K562 treated with DMSO at 1 percent for 4 hours (cell line): Measurements from ENCODE around the gene RPS6KA2. TPM values are rescaled to one million over a fixed set of nuclear protein-coding genes. Genes with fewer than 3 reads are reported as not detected.

Source experiments
- total RNA-seq: library from RNA; unstranded; fragments of 300-600 nt; gene quantifications from 2 replicates; pipeline ENCODE4 v1.2.3, GENCODE V29; 2022; ENCODE audit not compliant: insufficient read depth

RPS6KA2 gene
- 0.12 and 0.43 TPM in 2 replicates for total RNA-seq

GRCh38 chr6:166627033-166627874, at the start of gene RPS6KA2:
TSS of gene RPS6KA2 (minus strand) at chr6:166627251. CDS start at chr6:166627019, 232 bp downstream.

GRCh38 chr6:166586424-166587156, 40.5 kb downstream of the RPS6KA2 start, which contains the start of gene RAMACL:
TSS of gene RAMACL (minus strand) at chr6:166586678. CDS start at chr6:166586477, 201 bp downstream.

GRCh38 chr6:166382933-166383801, 243.9 kb downstream of the RPS6KA2 start, which contains the start of gene MPC1:
TSS of gene MPC1 (minus strand) at chr6:166382940. CDS start at chr6:166382876, 64 bp downstream.

Other genes starting within 250 kb of the RPS6KA2 start
- 72.0 and 81.8 TPM in 2 replicates for gene MPC1, start 244.3 kb downstream of the RPS6KA2 start, total RNA-seq
- not detected in 2 replicates for gene RAMACL, start 40.6 kb downstream of the RPS6KA2 start, total RNA-seq